Measurements from ENCODE around the gene CCDC158.
"Not testable (repeated sequence)": the region's sequence is repeated elsewhere in the genome, so short reads cannot be mapped to it uniquely, and the experiment has no call there.

Gene CCDC158

DNA sequence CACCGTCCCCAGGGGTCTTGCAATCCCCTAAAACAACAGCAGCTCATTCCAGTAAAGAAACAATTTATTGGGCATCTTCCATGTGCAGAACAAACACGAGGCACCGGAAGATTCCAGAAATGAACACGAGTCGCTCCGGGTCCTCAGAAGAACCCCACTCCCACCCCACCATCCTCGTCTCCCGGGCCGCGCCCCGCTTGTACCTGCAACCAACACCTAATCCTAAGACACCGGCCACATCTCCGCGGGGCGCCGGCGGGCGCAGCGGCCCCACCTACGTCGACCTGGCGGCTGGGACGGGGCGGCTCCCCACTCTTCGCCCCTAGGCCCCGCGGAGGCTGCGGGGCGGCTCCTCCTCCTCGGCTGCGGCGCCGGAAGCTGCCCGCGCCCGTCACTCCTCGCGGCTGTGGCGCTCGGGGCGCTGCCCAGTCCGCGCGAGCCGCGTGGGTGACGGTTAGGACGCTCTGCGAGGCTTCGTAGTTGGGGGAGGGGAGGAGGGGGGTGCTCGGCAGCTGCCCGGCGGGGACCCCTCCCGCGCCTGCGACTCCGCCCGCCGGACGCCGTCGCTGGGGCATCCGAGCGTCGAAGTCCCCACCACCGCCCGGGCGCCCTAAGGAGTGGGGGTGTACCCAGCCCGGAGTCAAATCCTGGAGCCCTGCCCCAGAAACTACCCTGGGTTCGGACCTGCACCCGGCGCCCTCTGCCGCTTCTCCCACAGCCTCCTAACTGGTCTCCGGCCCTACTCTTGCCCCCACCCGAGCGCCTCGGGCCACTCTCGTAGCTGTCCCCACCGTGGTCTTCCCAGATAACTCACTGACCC is at the start of gene CCDC158:
TSS of gene CCDC158 (minus strand) at position 380 of the 820 bp plus-strand sequence. CDS start 17,934 bp downstream, outside the sequence.
- DNase-seq (ENCODE audit: low read depth, low spot score) = no peak

GRCh38 chr4:76470532-76470931 is 49.6 kb upstream of the CCDC158 start:
- DNase-seq (ENCODE audit: low read depth, low spot score) = no peak

GRCh38 chr4:76470064-76470463 is 49.1 kb upstream of the CCDC158 start:
- no peak for DNase-seq (ENCODE audit: low read depth, low spot score)

DNA sequence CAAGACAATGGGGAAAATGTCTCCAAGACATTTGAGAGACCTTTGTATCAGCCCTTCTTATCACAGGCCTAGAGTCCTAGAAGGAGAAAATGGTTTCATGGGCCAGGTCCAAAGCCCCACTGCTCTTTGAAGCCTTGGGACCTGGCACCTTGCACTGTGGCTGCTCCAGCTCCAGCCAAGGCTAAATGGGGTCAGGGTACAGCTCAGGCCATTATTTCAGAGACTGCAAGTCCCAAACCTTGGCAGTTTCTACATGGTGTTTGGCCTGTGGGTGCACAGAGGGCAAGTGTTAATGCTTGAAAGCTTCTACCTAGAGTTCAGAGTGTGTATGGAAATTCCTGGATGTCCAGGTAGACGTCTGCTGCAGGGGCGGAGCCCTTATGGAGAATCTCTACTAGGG is 42.6 kb upstream of the CCDC158 start:
- no peak for DNase-seq (ENCODE audit: low read depth, low spot score)

GRCh38 chr4:76459291-76459723 is 38.4 kb upstream of the CCDC158 start:
- DNase-seq (ENCODE audit: low read depth, low spot score) = no peak

DNA sequence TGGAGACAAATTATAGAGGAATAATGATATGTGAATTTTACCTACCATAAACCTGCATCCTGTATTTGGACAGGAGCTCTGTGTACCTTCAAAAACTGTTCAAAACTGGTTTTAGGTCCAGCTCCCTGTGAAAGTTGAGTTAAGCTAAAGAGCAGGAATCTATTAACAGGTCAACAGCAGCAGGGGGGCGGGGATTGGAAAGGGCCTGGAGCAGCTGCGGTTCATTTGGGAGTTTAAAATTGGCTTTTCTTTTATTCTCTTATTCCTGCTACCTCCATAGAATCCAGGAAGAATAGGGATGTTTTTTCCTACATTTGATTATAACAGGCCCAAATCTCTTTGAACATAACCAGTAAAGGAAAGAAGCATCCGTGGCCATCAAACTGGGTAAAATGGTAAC is 37.9 kb upstream of the CCDC158 start:
- no peak for DNase-seq (ENCODE audit: low read depth, low spot score)

- DNase-seq (ENCODE audit: low read depth, low spot score) = no peak
Observed at GRCh38 chr4:76458297-76458696, 37.4 kb upstream of the CCDC158 start.

- no peak for DNase-seq (ENCODE audit: low read depth, low spot score)
Observed at GRCh38 chr4:76457885-76458284, 36.9 kb upstream of the CCDC158 start.

DNA sequence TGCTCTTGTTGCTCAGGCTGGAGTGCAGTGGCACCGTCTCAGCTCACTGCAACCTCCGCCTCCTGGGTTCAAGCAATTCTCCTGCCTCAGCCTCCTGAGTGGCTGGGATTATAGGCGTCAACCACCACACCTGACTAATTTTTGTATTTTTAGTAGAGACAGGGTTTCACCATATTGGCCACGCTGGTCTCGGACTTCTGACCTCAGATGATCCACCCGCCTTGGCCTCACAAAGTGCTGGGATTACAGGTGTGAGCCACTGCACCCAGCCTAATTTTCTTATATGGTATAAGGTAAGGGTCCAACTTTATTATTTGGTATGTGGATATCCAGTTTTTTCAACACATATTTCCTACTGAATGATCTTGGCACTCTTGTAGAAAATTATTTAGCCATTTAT is 33.1 kb upstream of the CCDC158 start:
- not testable (repeated sequence) for DNase-seq (ENCODE audit: low read depth, low spot score)

GRCh38 chr4:76453232-76453631 is 32.3 kb upstream of the CCDC158 start:
- no peak for DNase-seq (ENCODE audit: low read depth, low spot score)

GRCh38 chr4:76449833-76450232 is 28.9 kb upstream of the CCDC158 start:
- DNase-seq (ENCODE audit: low read depth, low spot score) = no peak

GRCh38 chr4:76449362-76449767 is 28.4 kb upstream of the CCDC158 start:
- DNase-seq (ENCODE audit: low read depth, low spot score) = no peak

- DNase-seq (ENCODE audit: low read depth, low spot score) = no peak
Observed at GRCh38 chr4:76448211-76448610, 27.3 kb upstream of the CCDC158 start.

DNA sequence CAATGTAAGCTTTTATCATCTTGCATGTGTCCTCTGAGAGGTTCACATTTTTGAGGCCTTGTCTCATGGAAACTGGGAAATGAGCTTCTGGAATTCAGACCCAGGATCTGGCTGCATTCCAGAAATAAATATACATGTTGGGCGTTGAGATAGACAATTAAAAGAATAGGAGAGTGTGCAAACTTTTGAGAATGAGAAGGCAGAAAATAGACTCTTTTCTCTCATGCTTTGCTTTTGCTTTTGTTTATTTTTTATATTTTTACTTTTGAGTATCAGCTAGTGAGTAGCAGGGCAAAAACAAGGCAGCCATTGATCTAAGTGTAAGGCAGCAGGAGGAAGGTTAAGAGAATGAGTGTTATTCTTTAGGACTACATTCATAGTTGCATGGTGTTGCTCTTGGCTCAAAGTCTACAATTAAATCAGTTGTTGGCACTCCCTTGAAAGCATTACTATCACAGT is 26.5 kb upstream of the CCDC158 start:
- DNase-seq (ENCODE audit: low read depth, low spot score) = no peak

GRCh38 chr4:76445911-76446310 is 25.0 kb upstream of the CCDC158 start:
- DNase-seq (ENCODE audit: low read depth, low spot score) = no peak

GRCh38 chr4:76443376-76443775 is 22.4 kb upstream of the CCDC158 start:
- no peak for DNase-seq (ENCODE audit: low read depth, low spot score)

GRCh38 chr4:76442807-76443206 is 21.9 kb upstream of the CCDC158 start:
- DNase-seq (ENCODE audit: low read depth, low spot score) = no peak

DNA sequence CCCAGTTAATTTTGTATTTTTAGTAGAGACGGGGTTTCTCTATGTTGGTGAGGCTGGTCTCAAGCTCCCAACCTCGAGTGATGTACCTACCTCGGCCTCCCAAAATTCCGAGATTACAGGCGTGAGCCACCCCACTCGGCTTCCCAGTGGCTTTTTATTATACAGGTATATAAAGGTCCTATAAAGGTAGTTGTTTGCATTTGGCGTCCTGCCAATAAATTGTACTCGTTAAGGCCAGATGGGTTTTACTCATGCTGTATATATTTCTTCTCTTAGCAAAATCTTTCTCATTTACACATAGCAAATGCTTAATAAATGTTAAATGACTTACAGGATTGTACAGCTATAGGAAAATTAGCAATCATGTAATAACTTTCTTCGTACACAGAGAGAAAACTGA is 20.9 kb upstream of the CCDC158 start:
- DNase-seq (ENCODE audit: low read depth, low spot score) = no peak

- DNase-seq (ENCODE audit: low read depth, low spot score) = no peak
Observed at GRCh38 chr4:76439491-76439890, 18.6 kb upstream of the CCDC158 start.

DNA sequence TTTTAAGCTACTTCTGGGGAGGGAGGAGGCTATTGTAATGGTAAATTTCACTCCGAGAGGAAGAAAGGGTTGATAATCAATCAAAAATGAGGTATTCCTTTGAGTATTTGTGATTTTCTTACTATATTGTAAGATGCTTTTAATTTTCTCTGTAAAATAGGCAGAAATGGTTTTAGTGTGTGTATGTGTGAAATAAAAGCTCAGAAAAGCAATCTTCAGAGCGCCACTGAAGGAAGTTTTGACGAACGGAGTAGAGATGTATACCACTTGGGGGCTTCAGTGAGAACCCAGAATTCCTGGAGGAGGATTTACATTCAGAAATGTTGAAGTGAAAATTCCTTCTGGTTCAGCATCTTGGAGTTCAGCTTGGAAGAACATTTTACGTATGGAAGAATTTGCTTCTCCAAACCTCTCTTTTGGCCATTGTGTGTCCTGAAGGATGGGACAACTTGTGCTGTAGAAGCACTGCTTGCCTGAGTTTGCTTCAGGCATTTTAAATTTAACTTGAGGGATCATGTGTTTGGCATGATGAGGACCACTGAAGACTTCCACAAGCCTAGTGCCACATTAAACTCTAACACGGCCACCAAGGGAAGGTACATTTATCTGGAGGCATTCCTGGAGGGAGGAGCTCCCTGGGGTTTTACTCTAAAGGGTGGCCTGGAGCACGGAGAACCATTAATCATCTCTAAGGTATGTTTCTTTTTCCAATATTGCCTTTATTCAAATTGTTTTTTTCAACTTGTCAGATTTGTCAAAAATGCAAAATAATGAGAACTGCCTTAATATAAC is 14.8 kb upstream of the CCDC158 start:
- no peak for DNase-seq (ENCODE audit: low read depth, low spot score)

DNA sequence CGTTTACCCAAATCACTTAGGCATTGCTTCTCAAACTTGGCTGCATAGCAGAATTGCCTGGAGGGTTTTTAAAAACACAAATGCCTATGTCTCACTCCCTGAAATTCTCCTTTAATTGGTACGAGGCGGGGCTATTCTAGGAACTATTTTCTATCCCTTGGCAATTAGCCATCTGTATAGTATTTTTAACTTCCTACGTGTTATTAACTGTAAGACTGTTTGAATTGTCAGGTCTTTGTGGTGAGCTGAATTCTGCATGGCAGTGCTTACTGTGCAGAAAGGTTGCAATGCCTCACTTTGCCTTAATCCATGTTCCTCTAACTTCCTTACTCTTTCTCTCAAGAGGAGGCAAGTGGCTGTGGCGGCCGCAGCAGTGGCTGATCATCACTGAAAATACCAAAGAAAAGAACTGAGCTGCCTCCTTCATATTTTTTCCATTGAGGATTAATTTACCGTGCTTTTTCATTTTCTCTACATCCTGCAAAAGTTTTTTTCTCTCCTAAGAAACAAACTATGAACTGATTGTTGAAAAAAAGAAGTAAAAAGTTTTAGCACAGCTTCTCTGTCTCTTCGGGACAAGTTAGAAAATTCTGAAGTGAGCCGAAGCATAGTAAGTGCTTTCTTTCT is 14.1 kb upstream of the CCDC158 start, which contains the start of gene SHROOM3:
TSS of gene SHROOM3 (plus strand) at position 329 of the 627 bp plus-strand sequence. CDS start 824 bp downstream, outside the sequence.
- no peak for DNase-seq (ENCODE audit: low read depth, low spot score)

Measured in activated naive CD8-positive, alpha-beta T cell treated with anti-CD3 and anti-CD28 coated beads, Interleukin-2, amount 50 U/mL, for 16 hours (primary cell).